ENCODE data around the gene BCAP31. TPM values are rescaled to one million over a fixed set of nuclear protein-coding genes. Genes with fewer than 3 reads are reported as not detected.

The BCAP31 gene
- total RNA-seq, 1 experiment from 2014 or later: 138 TPM

DNA sequence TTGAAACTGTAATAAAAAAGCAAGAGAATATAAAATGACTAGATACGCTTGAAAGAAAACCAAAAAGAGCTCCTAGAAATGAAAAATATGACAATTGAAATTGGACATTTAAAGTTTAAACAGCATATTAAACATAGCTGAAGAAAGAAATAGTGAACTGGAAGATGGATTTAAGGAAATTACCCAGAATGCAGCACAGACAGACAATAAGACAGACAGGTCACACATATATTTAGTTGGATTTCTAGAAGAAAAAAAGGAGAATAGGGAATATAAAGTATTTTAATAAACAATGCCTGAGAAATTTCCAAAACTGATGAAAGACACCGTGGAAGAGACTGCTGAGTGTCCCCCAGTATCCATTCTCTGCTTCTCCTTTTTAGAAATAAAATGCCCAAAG lies 70.6 kb downstream of the BCAP31 start:
- peaks cover 25% of the 10 kb centered on the region for H3K27me3 Mint-ChIP-seq (ENCODE audit: low read depth)
- no peak overlapping the region for H2AFZ ChIP-seq (ENCODE audit: low read length)
- H2BK5ac ChIP-seq (ENCODE audit: insufficient read length, low read length): no peak overlapping the region
- no peak overlapping the region for H2BK12ac ChIP-seq (ENCODE audit: insufficient read length, low read depth, low read length)
- no peak overlapping the region for H2AK5ac ChIP-seq (ENCODE audit: insufficient read length, low read length)
- peaks cover 2 to 3% of the 10 kb centered on the region in 2 experiments; a peak in 1 of 4 replicates for H3K4me1 Mint-ChIP-seq
- no peak overlapping the region for H3K23ac ChIP-seq (ENCODE audit: insufficient read length, low read depth, low read length)
- H3K9me3 ChIP-seq (ENCODE audit: control insufficient read depth, low read depth, low read length): peaks cover 20% of the 10 kb centered on the region
- no peak overlapping the region for H3K4ac ChIP-seq (ENCODE audit: low read depth, low read length)
- no peaks in the 10 kb centered on the region for H3K79me1 ChIP-seq (ENCODE audit: insufficient read depth, low read depth, low read length, poor library complexity, severe bottlenecking)
- no peak overlapping the region for H3K14ac ChIP-seq (ENCODE audit: insufficient read depth, low read length)
- no peak overlapping the region for H3K56ac ChIP-seq (ENCODE audit: insufficient read length, low read depth, low read length)
- no peaks in the 10 kb centered on the region for H3K4me1 ChIP-seq (ENCODE audit: insufficient read depth, low read length)
- no peak overlapping the region for H2BK120ac ChIP-seq (ENCODE audit: low read depth, low read length, poor library complexity, severe bottlenecking)
- no peak overlapping the region for H2BK20ac ChIP-seq (ENCODE audit: low read depth, low read length, poor library complexity, severe bottlenecking)
- no peak overlapping the region for H3K4me2 ChIP-seq (ENCODE audit: insufficient read depth, insufficient read length, low read length)
- WGBS (ENCODE audit: extremely low coverage, insufficient read length, low lambda C conversion rate): no CpG with 5 or more reads among the region's 2 CpGs
- H3K27ac ChIP-seq (ENCODE audit: insufficient read length, low read depth, low read length): no peak overlapping the region
- H2BK15ac ChIP-seq (ENCODE audit: low read depth, low read length): no peak overlapping the region
- peaks cover 0 to 2% (median 0%) of the 10 kb centered on the region in 3 experiments; a peak in 3 of 7 replicates for H3K36me3 Mint-ChIP-seq (ENCODE audit: insufficient read depth in 1 of 3, low read depth in 3 of 3)
- no peak overlapping the region for H3K9ac ChIP-seq (ENCODE audit: extremely low read depth, insufficient read length, low read length)
- no peak overlapping the region for H3K4me3 Mint-ChIP-seq
- H3K27ac Mint-ChIP-seq: no peak overlapping the region
- peaks cover 2% of the 10 kb centered on the region for H4K20me1 ChIP-seq (ENCODE audit: control insufficient read depth, insufficient read depth, insufficient read length)
- H4K91ac ChIP-seq (ENCODE audit: insufficient read length, low read depth, low read length): no peak overlapping the region
- TF ChIP-seq, protein P1, sequence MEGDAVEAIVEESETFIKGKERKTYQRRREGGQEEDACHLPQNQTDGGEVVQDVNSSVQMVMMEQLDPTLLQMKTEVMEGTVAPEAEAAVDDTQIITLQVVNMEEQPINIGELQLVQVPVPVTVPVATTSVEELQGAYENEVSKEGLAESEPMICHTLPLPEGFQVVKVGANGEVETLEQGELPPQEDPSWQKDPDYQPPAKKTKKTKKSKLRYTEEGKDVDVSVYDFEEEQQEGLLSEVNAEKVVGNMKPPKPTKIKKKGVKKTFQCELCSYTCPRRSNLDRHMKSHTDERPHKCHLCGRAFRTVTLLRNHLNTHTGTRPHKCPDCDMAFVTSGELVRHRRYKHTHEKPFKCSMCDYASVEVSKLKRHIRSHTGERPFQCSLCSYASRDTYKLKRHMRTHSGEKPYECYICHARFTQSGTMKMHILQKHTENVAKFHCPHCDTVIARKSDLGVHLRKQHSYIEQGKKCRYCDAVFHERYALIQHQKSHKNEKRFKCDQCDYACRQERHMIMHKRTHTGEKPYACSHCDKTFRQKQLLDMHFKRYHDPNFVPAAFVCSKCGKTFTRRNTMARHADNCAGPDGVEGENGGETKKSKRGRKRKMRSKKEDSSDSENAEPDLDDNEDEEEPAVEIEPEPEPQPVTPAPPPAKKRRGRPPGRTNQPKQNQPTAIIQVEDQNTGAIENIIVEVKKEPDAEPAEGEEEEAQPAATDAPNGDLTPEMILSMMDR (conservative IDR thresholded peaks at IDR 0.05): no peak
- DNase-seq: no peak
- no peak overlapping the region for H4K8ac ChIP-seq (replicated peaks; ENCODE audit: insufficient read length, low read depth, low read length)
- no peak overlapping the region for H3K18ac ChIP-seq (ENCODE audit: insufficient read length, low read depth, low read length)
- H3K27me3 ChIP-seq (ENCODE audit: insufficient read depth, low read length): peaks cover 4% of the 10 kb centered on the region; the same call in 1 of the 2 replicates
- H3T11ph ChIP-seq (ENCODE audit: low read length): no peak overlapping the region
- peaks cover 3% of the 10 kb centered on the region for H3K23me2 ChIP-seq (ENCODE audit: insufficient read length, low read depth, low read length, poor library complexity, severe bottlenecking)
- H4K5ac ChIP-seq (ENCODE audit: insufficient read length, low read depth, low read length): no peak overlapping the region
- peaks cover 70 to 75% of the 10 kb centered on the region in 2 experiments for H3K9me3 Mint-ChIP-seq
- no peaks in the 10 kb centered on the region for H3K79me2 ChIP-seq (ENCODE audit: insufficient read depth, low read length)
